NOMO-1 (cell line): ENCODE measurements around the gene WDR41.
"Not testable (repeated sequence)": the region's sequence is repeated elsewhere in the genome, so short reads cannot be mapped to it uniquely, and the experiment has no call there.

ENCODE experiments used
- DNase-seq, 2 experiments: peaks; one replicate each; lab custom pipeline; 2025; ENCODE audit not compliant: unreplicated experiment in 2 of 2; lab: John Stamatoyannopoulos, UW

Gene WDR41, protein sequence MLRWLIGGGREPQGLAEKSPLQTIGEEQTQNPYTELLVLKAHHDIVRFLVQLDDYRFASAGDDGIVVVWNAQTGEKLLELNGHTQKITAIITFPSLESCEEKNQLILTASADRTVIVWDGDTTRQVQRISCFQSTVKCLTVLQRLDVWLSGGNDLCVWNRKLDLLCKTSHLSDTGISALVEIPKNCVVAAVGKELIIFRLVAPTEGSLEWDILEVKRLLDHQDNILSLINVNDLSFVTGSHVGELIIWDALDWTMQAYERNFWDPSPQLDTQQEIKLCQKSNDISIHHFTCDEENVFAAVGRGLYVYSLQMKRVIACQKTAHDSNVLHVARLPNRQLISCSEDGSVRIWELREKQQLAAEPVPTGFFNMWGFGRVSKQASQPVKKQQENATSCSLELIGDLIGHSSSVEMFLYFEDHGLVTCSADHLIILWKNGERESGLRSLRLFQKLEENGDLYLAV

GRCh38 chr5:77491783-77492652 lies at the start of gene WDR41:
TSS of gene WDR41 (minus strand) at chr5:77492316. CDS start at chr5:77492220, 96 bp downstream.
- DNase-seq: peak; percentile 85 to 92

GRCh38 chr5:77531297-77531696 lies 39.2 kb upstream of the WDR41 start:
- DNase-seq: no peak

- no peak for DNase-seq
Observed at GRCh38 chr5:77518304-77518703, 26.2 kb upstream of the WDR41 start.

DNA sequence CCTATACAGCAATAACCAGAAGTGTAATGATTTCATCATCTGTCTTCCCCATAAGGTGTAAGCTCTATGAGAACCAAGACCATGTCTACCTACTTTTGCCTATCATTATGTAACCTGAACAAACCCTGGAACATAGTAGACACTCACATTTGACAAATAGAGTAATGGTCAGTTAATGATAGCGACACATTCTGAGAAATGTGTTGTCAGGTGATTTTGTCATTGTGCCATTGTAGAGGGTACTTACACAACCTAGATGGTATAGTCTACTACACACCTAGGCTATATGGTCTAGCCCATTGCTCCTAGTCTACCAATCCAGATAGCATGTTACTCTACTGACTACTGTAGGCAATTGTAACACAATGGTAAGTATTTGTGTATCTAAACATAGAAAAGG lies 22.3 kb upstream of the WDR41 start:
- no peak for DNase-seq

DNA sequence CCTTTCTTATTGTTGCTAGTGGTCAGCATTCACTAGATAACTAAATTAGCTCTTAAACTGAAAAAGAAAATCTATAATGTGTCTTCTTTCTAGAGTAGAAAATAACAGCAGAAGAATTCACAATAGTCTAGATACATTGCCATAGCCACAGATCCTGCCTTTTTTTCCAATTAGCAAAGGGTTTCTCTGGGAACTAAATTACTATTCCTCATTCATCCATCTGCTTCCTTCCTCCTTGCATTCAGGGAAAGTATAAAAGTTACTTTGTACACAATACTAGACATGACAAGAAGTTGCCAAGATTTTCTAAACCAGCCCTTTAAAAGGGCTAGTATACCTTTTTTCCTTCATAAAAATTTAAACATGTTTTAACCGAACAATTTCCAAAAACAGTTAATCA lies 21.2 kb upstream of the WDR41 start:
- DNase-seq: no peak

DNA sequence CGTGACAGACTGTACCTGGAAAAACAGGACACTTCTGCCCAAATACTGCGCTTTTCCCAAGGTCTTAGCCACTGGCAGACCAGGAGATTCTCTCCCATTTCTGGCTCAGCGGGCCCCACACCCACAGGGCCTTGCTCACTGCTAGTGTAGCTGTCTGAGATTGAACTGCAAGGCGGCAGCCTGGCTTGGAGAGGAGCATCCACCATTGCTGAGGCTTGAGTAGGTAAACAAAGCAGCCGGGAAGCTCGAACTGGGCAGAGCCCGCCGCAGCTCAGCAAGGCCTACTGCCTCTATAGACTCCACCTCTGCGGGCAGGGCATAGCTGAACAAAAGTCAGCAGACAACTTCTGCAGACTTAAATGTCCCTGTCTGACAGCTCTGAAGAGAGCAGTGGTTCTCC lies 9.0 kb upstream of the WDR41 start:
- not testable (repeated sequence) for DNase-seq

DNA sequence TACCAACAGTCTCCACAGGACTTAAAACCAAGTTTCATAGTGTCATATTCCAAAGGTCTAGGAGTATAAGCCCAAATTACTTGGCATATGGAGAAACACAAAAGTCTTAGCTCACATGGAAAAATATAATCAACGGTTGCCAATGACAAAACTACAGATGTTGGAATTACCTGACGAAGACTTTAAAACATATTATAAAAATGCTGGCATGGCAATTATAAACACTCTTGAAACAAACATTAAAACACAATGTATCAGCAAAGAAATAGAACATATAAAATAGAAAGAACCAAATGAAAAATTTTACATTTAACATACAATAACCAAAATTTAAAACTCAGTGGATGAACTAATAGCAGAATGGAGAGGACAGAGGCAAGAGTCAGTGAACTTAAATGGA lies 7.9 kb upstream of the WDR41 start:
- no peak for DNase-seq

DNA sequence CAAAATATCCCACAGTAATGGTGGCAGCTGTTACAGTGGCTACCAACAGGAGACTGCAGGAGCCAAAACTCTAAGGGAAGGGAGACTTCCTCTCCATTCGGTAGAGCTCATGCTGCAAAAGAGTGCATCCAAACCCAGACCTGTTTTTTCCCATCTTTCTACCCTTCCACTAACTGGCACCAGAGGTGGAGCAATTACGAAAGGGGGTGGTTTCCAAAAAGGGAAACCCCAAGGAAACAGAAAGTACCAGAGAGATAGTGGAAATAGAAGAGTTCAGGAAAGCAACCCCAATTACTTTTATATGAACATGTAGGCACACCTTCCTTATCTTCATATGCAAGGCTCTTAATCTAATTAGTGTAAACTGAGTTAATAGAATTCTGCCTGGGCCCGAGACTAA lies 7.3 kb upstream of the WDR41 start:
- DNase-seq: no peak

- no peak for DNase-seq
Observed at GRCh38 chr5:77498952-77499351, 6.8 kb upstream of the WDR41 start.

DNA sequence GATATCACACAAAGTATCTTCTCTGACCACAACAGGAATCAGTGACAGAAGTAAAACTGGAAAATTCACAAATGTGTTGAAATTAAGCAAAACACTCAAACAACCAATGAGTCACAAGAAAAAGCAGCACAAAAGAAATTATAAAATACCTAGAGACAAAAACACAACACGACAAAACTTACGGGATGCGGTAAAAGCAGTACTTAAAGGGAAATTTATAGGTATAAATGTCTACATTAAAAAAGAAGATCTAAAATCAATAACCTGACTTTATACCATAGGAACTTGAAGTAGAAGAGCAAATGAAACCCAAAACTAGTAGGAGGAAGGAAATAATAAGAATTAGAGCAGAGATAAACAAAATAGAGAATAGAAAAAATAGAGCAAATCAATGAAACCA lies 2.8 kb upstream of the WDR41 start:
- no peak for DNase-seq

GRCh38 chr5:77492653-77493000 lies 511 bp upstream of the WDR41 start:
- DNase-seq: no peak

DNA sequence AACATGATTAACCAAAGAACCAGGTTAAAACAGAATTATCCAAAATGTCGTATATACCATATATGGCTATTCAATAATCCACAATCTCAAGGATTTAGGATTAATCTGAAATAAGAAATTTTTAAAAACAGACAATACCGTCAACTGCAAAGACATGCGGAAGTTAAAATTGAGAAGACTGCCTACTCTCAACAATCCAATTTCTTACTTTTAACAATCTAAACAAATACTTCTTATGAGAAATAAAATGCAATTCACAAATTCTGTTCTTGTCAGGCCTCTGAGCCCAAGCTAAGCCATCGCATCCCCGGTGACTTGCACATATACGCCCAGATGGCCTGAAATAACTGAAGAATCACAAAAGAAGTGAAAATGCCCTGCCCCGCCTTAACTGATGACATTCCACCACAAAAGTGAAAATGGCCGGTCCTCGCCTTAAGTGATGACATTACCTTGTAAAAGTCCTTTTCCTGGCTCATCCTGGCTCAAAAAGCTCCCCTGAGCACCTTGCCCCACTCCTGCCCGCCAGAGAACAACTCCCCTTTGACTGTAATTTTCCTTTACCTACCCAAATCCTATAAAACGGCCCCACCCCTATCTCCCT lies 1.3 kb downstream of the WDR41 start:
- DNase-seq: peak; percentile 16 to 57

- no peak for DNase-seq
Observed at GRCh38 chr5:77486344-77486962, 5.7 kb downstream of the WDR41 start.

DNA sequence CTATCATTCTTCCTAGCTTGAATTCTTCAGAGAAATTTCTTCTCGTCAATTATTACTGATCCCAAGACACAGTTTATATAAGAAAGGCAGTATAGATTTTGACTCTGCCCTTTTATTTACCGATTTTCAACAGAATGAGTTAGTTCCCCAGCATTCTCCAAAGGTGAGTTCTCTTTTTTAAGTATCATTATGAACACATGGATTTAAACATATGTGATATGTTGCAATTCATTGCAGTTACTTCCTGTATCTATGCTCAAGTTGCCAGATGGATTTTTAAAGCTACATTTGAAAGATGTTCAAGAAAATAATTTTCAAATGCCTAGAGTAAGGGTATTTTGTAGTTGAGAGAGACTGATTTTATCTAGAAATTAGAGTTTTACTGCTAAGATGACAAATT lies 8.4 kb downstream of the WDR41 start:
- DNase-seq: peak; percentile 49 to 81

GRCh38 chr5:77475041-77475440 lies 17.1 kb downstream of the WDR41 start:
- DNase-seq: not testable (repeated sequence)

DNA sequence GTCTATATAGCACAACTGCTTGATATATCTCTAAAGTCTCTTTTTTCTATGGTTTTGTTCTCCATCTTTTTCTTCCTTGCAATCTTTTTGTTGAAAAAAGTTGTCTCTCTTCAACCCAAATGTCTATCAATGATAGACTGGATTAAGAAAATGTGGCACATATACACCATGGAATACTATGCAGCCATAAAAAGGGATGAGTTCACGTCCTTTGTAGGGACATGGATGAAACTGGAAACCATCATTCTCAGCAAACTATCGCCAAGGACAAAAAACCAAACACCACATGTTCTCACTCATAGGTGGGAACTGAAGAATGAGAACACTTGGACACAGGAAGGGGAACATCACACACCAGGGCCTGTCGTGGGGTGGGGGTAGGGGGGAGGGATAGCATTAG lies 23.2 kb downstream of the WDR41 start:
- DNase-seq: not testable (repeated sequence)

DNA sequence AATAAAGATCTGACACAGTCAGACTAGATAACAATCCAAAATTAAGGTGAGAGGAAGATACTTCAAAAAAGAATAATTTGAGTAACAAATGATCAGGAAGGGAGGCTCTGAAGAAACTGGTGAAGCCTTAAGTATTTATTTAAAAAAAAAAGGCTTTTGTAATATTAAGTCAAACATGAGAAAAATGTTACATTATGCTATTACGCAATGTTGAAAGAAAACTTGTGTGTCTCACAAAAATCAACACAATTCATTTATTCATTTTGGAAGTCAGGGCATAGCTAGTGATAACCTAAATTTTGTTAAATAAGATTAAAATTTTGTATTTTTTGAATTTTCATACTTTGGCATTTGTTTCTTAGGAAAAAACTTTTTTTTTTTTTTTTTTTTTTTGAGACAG lies 28.2 kb downstream of the WDR41 start:
- DNase-seq: no peak

- DNase-seq: no peak
Observed at GRCh38 chr5:77461287-77461686, 30.8 kb downstream of the WDR41 start.

GRCh38 chr5:77454123-77454522 lies 38.0 kb downstream of the WDR41 start:
- DNase-seq: no peak

DNA sequence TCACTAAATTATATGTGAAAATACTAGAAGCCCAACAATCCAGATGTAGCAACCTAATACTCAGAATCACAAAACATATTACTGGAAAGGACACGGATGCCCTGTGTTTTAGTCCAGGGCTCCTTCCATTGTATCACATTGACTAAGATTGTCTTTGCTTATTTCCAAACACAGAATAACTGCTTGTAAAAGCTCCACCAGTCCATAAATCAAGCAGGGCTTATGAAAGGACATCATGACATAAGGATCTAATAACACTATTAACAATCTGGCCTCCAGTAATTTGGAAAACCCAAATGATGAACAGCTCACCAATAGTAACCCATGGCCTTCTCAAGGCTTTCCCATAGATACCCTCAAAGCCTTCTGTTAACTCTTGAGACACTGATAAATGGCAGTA lies 39.8 kb downstream of the WDR41 start:
- no peak for DNase-seq

GRCh38 chr5:77449981-77450380 lies 42.1 kb downstream of the WDR41 start:
- DNase-seq: no peak
